Endodermal cell (in vitro differentiated cells): ENCODE measurements around the gene DBNDD1. TPM values are rescaled to one million over a fixed set of nuclear protein-coding genes. Genes with fewer than 3 reads are reported as not detected.

ENCODE experiments used
- DNase-seq: peaks from one replicate; pipeline ENCODE4 v3.0.0-alpha.2; 2017
- H3K27ac ChIP-seq: 2 replicates; pipeline ENCODE4 v1.5.1; 2013; ENCODE audit warnings: mild to moderate bottlenecking, low read depth, low read length, moderate library complexity
- H3K27me3 ChIP-seq: 2 replicates; pipeline ENCODE4 v1.6.1; 2013; ENCODE audit warnings: mild to moderate bottlenecking, low read length, moderate library complexity; ENCODE audit not compliant: insufficient read depth, control insufficient read depth, poor library complexity, severe bottlenecking
- H3K36me3 ChIP-seq: 2 replicates; pipeline ENCODE4 v1.7.0; 2013; ENCODE audit warnings: mild to moderate bottlenecking, low read length, moderate library complexity; ENCODE audit not compliant: control insufficient read depth, insufficient read depth
- H3K4me1 ChIP-seq: one replicate; pipeline ENCODE4 v1.7.0; 2013; ENCODE audit warnings: low read length; ENCODE audit not compliant: control insufficient read depth, insufficient read depth
- H3K4me3 ChIP-seq: 2 replicates; pipeline ENCODE4 v1.5.1; 2013; ENCODE audit warnings: mild to moderate bottlenecking, low read length, moderate library complexity
- H3K9ac ChIP-seq: 2 replicates; pipeline ENCODE4 v1.6.1; 2013; ENCODE audit warnings: mild to moderate bottlenecking, low read length, moderate library complexity; ENCODE audit not compliant: poor library complexity, severe bottlenecking; ENCODE audit errors: extremely low read depth
- H3K9me3 ChIP-seq: 2 replicates; pipeline ENCODE4 v1.6.1; 2013; ENCODE audit warnings: mild to moderate bottlenecking, low read length, moderate library complexity; ENCODE audit not compliant: control insufficient read depth
- H3K27ac Mint-ChIP-seq: 2 replicates; pipeline ENCODE4 v1.8.0; 2020; ENCODE audit warnings: mixed read lengths
- H3K27me3 Mint-ChIP-seq: 2 replicates; pipeline ENCODE4 v1.8.0; 2021; ENCODE audit warnings: mild to moderate bottlenecking, mixed read lengths; ENCODE audit not compliant: insufficient read depth
- H3K36me3 Mint-ChIP-seq: 2 replicates; pipeline ENCODE4 v1.8.0; 2020; ENCODE audit warnings: low read depth, mixed read lengths
- H3K4me1 Mint-ChIP-seq: 2 replicates; pipeline ENCODE4 v1.8.0; 2020; ENCODE audit warnings: mixed read lengths
- H3K4me3 Mint-ChIP-seq: 2 replicates; pipeline ENCODE4 v1.8.0; 2020; ENCODE audit warnings: mild to moderate bottlenecking, moderate library complexity, mixed read lengths
- H3K9me3 Mint-ChIP-seq: 2 replicates; pipeline ENCODE4 v1.8.0; 2020; ENCODE audit warnings: mild to moderate bottlenecking, mixed read lengths
- CTCF ChIP-seq: fragments of 200-600 bp; sonication (generic); conservative IDR thresholded peaks from 2 replicates; pipeline ENCODE4 v1.5.0; 2021; ENCODE audit warnings: antibody characterized with exemption, mild to moderate bottlenecking
- WGBS, 2 experiments: methylation state at CpG; one replicate each; pipeline versions ENCODE4 v1.1.5 to v1.1.7; 2013; ENCODE audit warnings: missing lambda C conversion rate in 2 of 2, mixed read lengths in 1 of 2; ENCODE audit not compliant: insufficient coverage in 1 of 2, insufficient read length in 1 of 2; 5-methylcytosine and 5-hydroxymethylcytosine counted together
- total RNA-seq, 2 donors: library from RNA; stranded (reverse); fragmentation: NEBNext Ultra II Directional in 1 of 2; extraction: Animal tissue kit (Norgen Biotek cat#: 25700) in 1 of 2; gene quantifications; 2 replicates in 1 of 2; 3 replicates in 1 of 2; pipeline ENCODE4 v1.2.1, GENCODE V29; 2021

DBNDD1 gene
- total RNA-seq, 2 donors from 2014 or later = 31.5 to 32.5 TPM

- Histone ChIP-seq H3K4me1 (no peaks in the 10 kb centered on the region), H3K36me3 (no peaks in the 10 kb centered on the region), H3K9ac (no peak overlapping the region), H3K4me3 (no peak overlapping the region), H3K27me3 (no peaks in the 10 kb centered on the region), H3K27ac (no peak overlapping the region), H3K9me3 (no peaks in the 10 kb centered on the region)
- no peaks in the 10 kb centered on the region for H3K4me1 Mint-ChIP-seq
- no peak for TF ChIP-seq CTCF
- no peak overlapping the region for H3K4me3 Mint-ChIP-seq
- peaks cover 3% of the 10 kb centered on the region for H3K27me3 Mint-ChIP-seq
- peaks cover 28% of the 10 kb centered on the region for H3K36me3 Mint-ChIP-seq
- whole genome bisulfite sequencing, 2 experiments = 93% methylated on average over 4 to 7 of the region's 7 CpGs
- H3K9me3 Mint-ChIP-seq = no peaks in the 10 kb centered on the region
- peak; percentile 29 for DNase-seq
- no peak overlapping the region for H3K27ac Mint-ChIP-seq
Observed at GRCh38 chr16:90044111-90044551, 24.9 kb upstream of the DBNDD1 start.

GRCh38 chr16:90043526-90043925 lies 24.3 kb upstream of the DBNDD1 start:
- no peak overlapping the region for H3K9ac ChIP-seq
- 95 to 100% methylated on average over 4 to 20 of the region's 20 CpGs for WGBS, 2 experiments
- H3K36me3 Mint-ChIP-seq = peaks cover 34% of the 10 kb centered on the region

GRCh38 chr16:90042946-90043514 lies 23.8 kb upstream of the DBNDD1 start:
- H3K27me3 Mint-ChIP-seq = no peaks in the 10 kb centered on the region
- H3K4me3 Mint-ChIP-seq = no peak overlapping the region

More at GRCh38 chr16:90043526-90043925, 24.3 kb upstream of the DBNDD1 start:
- no peak overlapping the region for H3K4me3 ChIP-seq
- H3K36me3 ChIP-seq = peaks cover under 1% of the 10 kb centered on the region
- DNase-seq = no peak
- no peaks in the 10 kb centered on the region for H3K4me1 Mint-ChIP-seq
- H3K27ac Mint-ChIP-seq = no peak overlapping the region
- no peaks in the 10 kb centered on the region for H3K9me3 Mint-ChIP-seq
- no peak overlapping the region for H3K27ac ChIP-seq
- H3K9me3 ChIP-seq = no peaks in the 10 kb centered on the region
- H3K27me3 ChIP-seq = no peaks in the 10 kb centered on the region
- H3K4me3 Mint-ChIP-seq = no peak overlapping the region
- no peaks in the 10 kb centered on the region for H3K4me1 ChIP-seq
- TF ChIP-seq CTCF = no peak
- peaks cover 3% of the 10 kb centered on the region for H3K27me3 Mint-ChIP-seq

More at GRCh38 chr16:90042946-90043514, 23.8 kb upstream of the DBNDD1 start:
- no peaks in the 10 kb centered on the region for H3K27me3 ChIP-seq
- 88 to 89% methylated on average over 15 to 19 of the region's 19 CpGs for WGBS, 2 experiments
- peaks cover 5% of the 10 kb centered on the region for H3K36me3 ChIP-seq
- H3K4me1 ChIP-seq = no peaks in the 10 kb centered on the region
- TF ChIP-seq CTCF = no peak
- no peak overlapping the region for H3K27ac ChIP-seq
- no peak overlapping the region for H3K9ac ChIP-seq
- Mint-ChIP-seq H3K36me3 (peaks cover 36% of the 10 kb centered on the region), H3K9me3 (no peaks in the 10 kb centered on the region), H3K4me1 (no peaks in the 10 kb centered on the region), H3K27ac (no peak overlapping the region)
- no peaks in the 10 kb centered on the region for H3K9me3 ChIP-seq
- no peak for DNase-seq
- H3K4me3 ChIP-seq = no peak overlapping the region
